DND-41 (cell line): ENCODE results near the gene ST6GALNAC5.

Experiments
- CTCF ChIP-seq: IDR thresholded peaks from 2 replicates; pipeline ENCODE4 v1.5.1; 2012; ENCODE audit warnings: borderline replicate concordance, low read length, moderate library complexity, mild to moderate bottlenecking; ENCODE audit not compliant: poor library complexity, severe bottlenecking; ENCODE audit errors: extremely low read depth
- EZH2 ChIP-seq: IDR thresholded peaks from 3 replicates; pipeline ENCODE4 v1.6.1; 2012; ENCODE audit warnings: borderline replicate concordance, low read depth, mild to moderate bottlenecking, moderate library complexity, low read length, inconsistent platforms; ENCODE audit not compliant: severe bottlenecking

DNA sequence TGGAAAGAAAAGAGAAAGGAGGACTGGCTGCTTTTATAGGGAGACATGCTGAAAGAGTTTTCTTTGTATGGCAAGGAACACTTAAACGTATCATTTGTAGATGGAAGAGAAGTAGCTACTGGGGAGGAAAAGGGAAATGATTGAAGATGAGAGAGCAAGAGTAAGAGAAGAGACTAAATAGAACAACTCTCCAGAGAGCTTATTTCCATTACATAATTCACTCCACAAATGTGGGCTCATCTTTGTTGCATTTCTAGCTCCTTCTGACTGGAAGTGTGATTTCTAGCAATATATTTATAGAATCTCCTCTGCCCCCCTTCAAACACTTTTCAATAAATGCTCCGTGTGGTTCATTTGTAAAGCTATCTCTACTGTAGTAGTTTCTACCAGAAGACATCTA lies 71.0 kb downstream of the ST6GALNAC5 start:
- no peak for TF ChIP-seq CTCF
- no peak for TF ChIP-seq EZH2
